ENCODE measurements around the gene ARHGAP15. TPM values are rescaled to one million over a fixed set of nuclear protein-coding genes. Genes with fewer than 3 reads are reported as not detected.

The ARHGAP15 gene
- total RNA-seq, 1 experiment from 2014 or later: 0.42 TPM

GRCh38 chr2:143708682-143709081, 579.5 kb downstream of the ARHGAP15 start:
- TF ChIP-seq RAD21 (IDR thresholded peaks at IDR 0.05; ENCODE audit: low read depth) (no peak), REST (IDR thresholded peaks at IDR 0.05; ENCODE audit: low read depth) (no peak)
- POLR2A ChIA-PET: no interaction called here
- H3K36me3 ChIP-seq (ENCODE audit: control insufficient read depth in 1 of 2, insufficient read depth in 2 of 2, low read length in 2 of 2): no peaks in the 10 kb centered on the region
- no peaks in the 10 kb centered on the region for H3K4me1 ChIP-seq (ENCODE audit: control insufficient read depth in 1 of 2, insufficient read depth in 2 of 2, low read length in 2 of 2)
- H4K20me1 ChIP-seq (ENCODE audit: insufficient read depth): no peaks in the 10 kb centered on the region
- H3K4me2 ChIP-seq (ENCODE audit: low read length): no peak overlapping the region
- H2AFZ ChIP-seq (ENCODE audit: low read depth, low read length, poor library complexity, severe bottlenecking): no peak overlapping the region
- no peak overlapping the region for H3K4me3 ChIP-seq (replicated peaks in 1 of 2; ENCODE audit: low read depth in 1 of 2, low read length in 2 of 2)
- RAD21 ChIA-PET (ENCODE audit: low non-redundant PET in 1 of 2, low total read pairs in 2 of 2, uncharacterized antibody in 2 of 2, unreplicated experiment in 2 of 2): interaction anchor here in 1 of 2 experiments (0.6 kb wide), 1 partner anchor 389 kb away, joined by 5 read pairs; no protein-coding TSS in a partner anchor
- no peaks in the 10 kb centered on the region for H3K9me2 ChIP-seq (ENCODE audit: insufficient read depth)
- no peak for DNase-seq (ENCODE audit: low read depth, low spot score)
- H3K9me3 ChIP-seq (ENCODE audit: control insufficient read depth in 1 of 2, insufficient read depth in 1 of 2, low read depth in 1 of 2, low read length in 2 of 2): no peaks in the 10 kb centered on the region
- ATAC-seq: no peak
- intact Hi-C loops (cut with micrococcal nuclease): no loop called here
- H3K79me2 ChIP-seq (ENCODE audit: insufficient read depth, low read length): no peaks in the 10 kb centered on the region
- no peaks in the 10 kb centered on the region for H3K27me3 ChIP-seq (ENCODE audit: insufficient read depth, low read length)
- no peak overlapping the region for H3K9ac ChIP-seq (ENCODE audit: low read length)
- BruUV-seq (replicated peaks): no TSS peak
- CTCF ChIA-PET: no interaction called here
- no peak overlapping the region for H3K27ac ChIP-seq (ENCODE audit: low read depth, low read length)

GRCh38 chr2:143710196-143710595, 581.0 kb downstream of the ARHGAP15 start:
- no peak overlapping the region for H3K4me2 ChIP-seq (ENCODE audit: low read length)
- H3K36me3 ChIP-seq (ENCODE audit: control insufficient read depth in 1 of 2, insufficient read depth in 2 of 2, low read length in 2 of 2): no peaks in the 10 kb centered on the region
- ATAC-seq (no peak), DNase-seq (ENCODE audit: low read depth, low spot score) (no peak)
- no peaks in the 10 kb centered on the region for H4K20me1 ChIP-seq (ENCODE audit: insufficient read depth)
- H3K9me2 ChIP-seq (ENCODE audit: insufficient read depth): no peaks in the 10 kb centered on the region
- no peak overlapping the region for H2AFZ ChIP-seq (ENCODE audit: low read depth, low read length, poor library complexity, severe bottlenecking)
- H3K27me3 ChIP-seq (ENCODE audit: insufficient read depth, low read length): no peaks in the 10 kb centered on the region
- H3K9ac ChIP-seq (ENCODE audit: low read length): no peak overlapping the region
- no TSS peak for BruUV-seq (replicated peaks)
- H3K79me2 ChIP-seq (ENCODE audit: insufficient read depth, low read length): no peaks in the 10 kb centered on the region
- CTCF ChIA-PET: no interaction called here
- H3K27ac ChIP-seq (ENCODE audit: low read depth, low read length): no peak overlapping the region
- TF ChIP-seq ZNF274 (IDR thresholded peaks at IDR 0.05; ENCODE audit: low read depth, low read length) (no peak), YY1 (IDR thresholded peaks at IDR 0.05; ENCODE audit: extremely low read depth, insufficient replicate concordance, low read depth, low read length) (no peak), JUND (IDR thresholded peaks at IDR 0.05) (no peak), ZBTB33 (IDR thresholded peaks at IDR 0.05; ENCODE audit: extremely low read depth, insufficient replicate concordance, low read length) (no peak), EGR1 (IDR thresholded peaks at IDR 0.05; ENCODE audit: low read depth) (no peak), SRF (IDR thresholded peaks at IDR 0.05; ENCODE audit: low read depth) (no peak), EZH2phosphoT487 (IDR thresholded peaks at IDR 0.05; ENCODE audit: borderline replicate concordance) (no peak), FOSL1 (IDR thresholded peaks at IDR 0.05; ENCODE audit: low read depth) (no peak), CTCF (IDR thresholded peaks at IDR 0.05 in 2 of 3, conservative IDR thresholded peaks at IDR 0.05 in 1 of 3; ENCODE audit: borderline replicate concordance in 1 of 3, insufficient read depth in 1 of 3, low read depth in 2 of 3, low read length in 2 of 3) (no peak), POLR2AphosphoS5 (IDR thresholded peaks at IDR 0.05; ENCODE audit: low read depth, low read length) (no peak), ELF1 (IDR thresholded peaks at IDR 0.05; ENCODE audit: borderline replicate concordance, low read depth) (no peak)
- intact Hi-C loops (cut with micrococcal nuclease): no loop called here
- H3K4me3 ChIP-seq (replicated peaks in 1 of 2; ENCODE audit: low read depth in 1 of 2, low read length in 2 of 2): no peak overlapping the region
- no peaks in the 10 kb centered on the region for H3K9me3 ChIP-seq (ENCODE audit: control insufficient read depth in 1 of 2, insufficient read depth in 1 of 2, low read depth in 1 of 2, low read length in 2 of 2)
- POLR2A ChIA-PET: no interaction called here
- no peaks in the 10 kb centered on the region for H3K4me1 ChIP-seq (ENCODE audit: control insufficient read depth in 1 of 2, insufficient read depth in 2 of 2, low read length in 2 of 2)
- RAD21 ChIA-PET (ENCODE audit: low non-redundant PET in 1 of 2, low total read pairs in 2 of 2, uncharacterized antibody in 2 of 2, unreplicated experiment in 2 of 2): no interaction called here
